Ammon's horn (tissue), 1 donor: Measurements from ENCODE around the gene CTNNA2.

Experiments used
- DNase-seq: peaks from one replicate; pipeline ENCODE4 v3.0.0-alpha.2; 2016; ENCODE audit warnings: low spot score

The CTNNA2 gene

GRCh38 chr2:79981316-79981715 is 468.5 kb downstream of the CTNNA2 start:
- DNase-seq = peak; percentile 17

GRCh38 chr2:79982445-79982844 is 469.6 kb downstream of the CTNNA2 start:
- peak; percentile 45 for DNase-seq

- DNase-seq = no peak
Observed at GRCh38 chr2:79984476-79984875, 471.6 kb downstream of the CTNNA2 start.

GRCh38 chr2:79985145-79985544 is 472.3 kb downstream of the CTNNA2 start:
- DNase-seq = no peak

- no peak for DNase-seq
Observed at GRCh38 chr2:79985571-79985970, 472.7 kb downstream of the CTNNA2 start.

GRCh38 chr2:79993144-79993543 is 480.3 kb downstream of the CTNNA2 start:
- DNase-seq = no peak

- DNase-seq = no peak
Observed at GRCh38 chr2:79994161-79994560, 481.3 kb downstream of the CTNNA2 start.

GRCh38 chr2:79994965-79995364 is 482.1 kb downstream of the CTNNA2 start:
- no peak for DNase-seq

GRCh38 chr2:79996709-79997108 is 483.9 kb downstream of the CTNNA2 start:
- DNase-seq = no peak

- no peak for DNase-seq
Observed at GRCh38 chr2:80001701-80002101, 488.9 kb downstream of the CTNNA2 start.

- no peak for DNase-seq
Observed at GRCh38 chr2:80002112-80002511, 489.3 kb downstream of the CTNNA2 start.

- no peak for DNase-seq
Observed at GRCh38 chr2:80002568-80003157, 489.8 kb downstream of the CTNNA2 start.

GRCh38 chr2:80007777-80008503 is 495.1 kb downstream of the CTNNA2 start:
- DNase-seq = no peak

GRCh38 chr2:80008596-80008995 is 495.7 kb downstream of the CTNNA2 start:
- no peak for DNase-seq

GRCh38 chr2:80009211-80009610 is 496.4 kb downstream of the CTNNA2 start:
- no peak for DNase-seq

GRCh38 chr2:80012061-80012460 is 499.2 kb downstream of the CTNNA2 start:
- DNase-seq = no peak

GRCh38 chr2:80014637-80015036 is 501.8 kb downstream of the CTNNA2 start:
- no peak for DNase-seq

- DNase-seq = peak; percentile 57
Observed at GRCh38 chr2:80016171-80016570, 503.3 kb downstream of the CTNNA2 start.

GRCh38 chr2:80019571-80020460 is 507.0 kb downstream of the CTNNA2 start:
- DNase-seq = no peak

GRCh38 chr2:80022018-80022417 is 509.2 kb downstream of the CTNNA2 start:
- no peak for DNase-seq

- DNase-seq = no peak
Observed at GRCh38 chr2:80026040-80026729, 513.3 kb downstream of the CTNNA2 start.

- DNase-seq = no peak
Observed at GRCh38 chr2:80028051-80028450, 515.2 kb downstream of the CTNNA2 start.
